ENCODE data around the gene MRPS22.
"Not testable (repeated sequence)": the region's sequence is repeated elsewhere in the genome, so short reads cannot be mapped to it uniquely, and the experiment has no call there.

Gene MRPS22

DNA sequence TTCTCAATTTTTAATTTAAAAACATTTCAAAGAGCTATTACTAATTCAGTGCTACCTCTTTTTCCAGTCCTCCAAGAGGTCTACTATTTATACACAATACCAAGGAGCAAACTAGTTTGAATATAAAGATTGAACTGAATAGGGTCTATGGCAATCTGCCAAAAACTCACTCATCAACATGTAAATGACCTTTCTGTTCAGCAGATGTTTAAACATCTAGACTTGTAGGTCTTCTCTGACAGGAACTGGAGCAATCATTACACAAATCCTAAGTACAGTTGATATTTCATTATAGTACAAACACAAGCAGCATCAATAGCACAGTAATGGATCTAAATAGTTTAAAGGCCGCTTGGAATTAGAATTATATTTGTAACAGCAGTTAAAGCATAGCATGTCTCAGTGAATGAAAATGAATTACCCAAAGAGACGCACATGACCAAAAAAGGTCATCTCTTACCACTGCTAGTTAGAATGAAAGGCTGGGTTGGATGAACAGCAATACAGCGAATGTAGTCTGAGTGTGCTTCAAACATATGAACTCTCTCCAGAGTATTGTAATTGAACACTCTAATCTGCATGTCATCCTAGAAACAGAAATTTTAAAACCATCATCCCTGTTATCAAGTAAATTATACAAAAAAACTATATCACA, 34.9 kb downstream of the MRPS22 start:
- H3K9me3 ChIP-seq (ENCODE audit: low read length): no peaks in the 10 kb centered on the region
- H3K27me3 ChIP-seq (ENCODE audit: control insufficient read depth in 1 of 2, insufficient read depth in 2 of 2, low read length in 2 of 2): no peaks in the 10 kb centered on the region
- H3K4me3 ChIP-seq (ENCODE audit: low read depth in 1 of 2, low read length in 2 of 2): no peak overlapping the region
- H3K27ac ChIP-seq (ENCODE audit: low read depth, low read length): no peak overlapping the region
- peaks cover 57% of the 10 kb centered on the region for H3K36me3 ChIP-seq (ENCODE audit: insufficient read depth, low read length)
- no peaks in the 10 kb centered on the region for H3K4me1 ChIP-seq (ENCODE audit: insufficient read depth, low read length)
- no peak overlapping the region for H3K9ac ChIP-seq (ENCODE audit: low read length)

DNA sequence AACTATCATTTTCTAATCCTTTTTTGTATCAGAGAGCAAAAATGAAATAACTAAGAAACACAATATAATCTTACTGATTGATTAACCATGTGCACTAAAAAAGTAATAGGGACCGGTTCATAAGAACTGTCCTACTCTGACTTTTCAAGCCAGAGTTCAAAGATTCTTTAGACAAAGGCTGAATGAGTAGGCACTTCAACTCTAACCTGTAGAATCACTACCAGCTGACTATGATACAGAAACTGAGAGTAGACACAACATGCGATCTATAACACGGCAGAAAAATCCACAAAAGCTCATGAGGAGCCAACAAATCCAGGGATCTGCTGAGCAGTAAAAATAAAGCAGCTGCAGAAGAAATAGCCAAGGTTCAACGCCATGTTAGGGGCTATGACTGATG, 36.8 kb downstream of the MRPS22 start:
- Histone ChIP-seq H3K4me3 (ENCODE audit: low read depth in 1 of 2, low read length in 2 of 2) (no peak overlapping the region), H3K36me3 (ENCODE audit: insufficient read depth, low read length) (peaks cover 40% of the 10 kb centered on the region), H3K9me3 (ENCODE audit: low read length) (no peaks in the 10 kb centered on the region), H3K9ac (ENCODE audit: low read length) (no peak overlapping the region), H3K27ac (ENCODE audit: low read depth, low read length) (no peak overlapping the region), H3K27me3 (ENCODE audit: control insufficient read depth in 1 of 2, insufficient read depth in 2 of 2, low read length in 2 of 2) (no peaks in the 10 kb centered on the region), H3K4me1 (ENCODE audit: insufficient read depth, low read length) (peaks cover 7% of the 10 kb centered on the region)

DNA sequence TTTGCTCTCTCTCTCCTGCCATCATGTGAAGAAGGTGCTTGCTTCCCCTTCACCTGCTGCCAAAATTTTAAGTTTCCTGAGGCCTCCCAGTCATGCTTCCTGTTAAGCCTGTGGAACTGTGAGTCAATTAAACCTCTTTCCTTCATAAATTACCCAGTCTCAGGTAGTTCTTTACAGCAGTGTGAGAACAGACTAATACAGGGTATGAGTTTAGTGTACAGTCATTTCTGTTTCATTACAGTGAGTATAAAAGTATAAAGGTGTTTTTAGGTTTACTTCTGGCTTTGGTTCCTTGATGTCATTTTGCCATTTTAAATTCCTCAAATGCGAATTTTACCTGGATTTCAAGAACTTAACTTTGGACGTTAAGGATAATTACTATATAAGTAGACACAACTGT, 38.5 kb downstream of the MRPS22 start:
- not testable (repeated sequence) for H3K9ac ChIP-seq (ENCODE audit: low read length); H3K9me3 ChIP-seq (ENCODE audit: low read length); H3K4me3 ChIP-seq (ENCODE audit: low read depth in 1 of 2, low read length in 2 of 2); H3K27ac ChIP-seq (ENCODE audit: low read depth, low read length); H3K27me3 ChIP-seq (ENCODE audit: control insufficient read depth in 1 of 2, insufficient read depth in 2 of 2, low read length in 2 of 2)
- Histone ChIP-seq H3K36me3 (ENCODE audit: insufficient read depth, low read length) (peaks cover 36% of the 10 kb centered on the region), H3K4me1 (ENCODE audit: insufficient read depth, low read length) (peaks cover 15% of the 10 kb centered on the region)

DNA sequence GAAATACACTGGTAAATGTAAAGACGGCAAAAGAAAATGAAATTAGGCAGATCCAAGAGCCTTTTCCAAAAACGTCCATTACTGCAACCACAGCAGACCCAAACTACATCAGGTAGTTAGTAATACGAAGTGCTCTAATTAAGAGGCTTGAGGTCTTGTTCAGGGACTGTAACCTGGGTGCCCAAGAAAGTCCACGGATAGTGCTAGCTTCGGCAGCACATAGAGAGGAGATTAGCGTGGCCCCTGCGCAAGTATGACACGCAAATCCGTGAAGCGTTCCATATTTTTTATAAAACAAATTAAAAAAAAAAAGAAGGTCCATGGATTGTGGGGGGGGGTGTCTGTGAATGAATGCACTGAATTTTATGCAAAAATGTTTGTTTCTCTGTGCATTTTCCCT, 44.3 kb downstream of the MRPS22 start:
- Histone ChIP-seq H3K27me3 (ENCODE audit: control insufficient read depth in 1 of 2, insufficient read depth in 2 of 2, low read length in 2 of 2) (no peaks in the 10 kb centered on the region), H3K27ac (ENCODE audit: low read depth, low read length) (no peak overlapping the region), H3K4me1 (ENCODE audit: insufficient read depth, low read length) (peaks cover 38% of the 10 kb centered on the region), H3K36me3 (ENCODE audit: insufficient read depth, low read length) (no peaks in the 10 kb centered on the region), H3K9me3 (ENCODE audit: low read length) (no peaks in the 10 kb centered on the region), H3K4me3 (ENCODE audit: low read depth in 1 of 2, low read length in 2 of 2) (no peak overlapping the region), H3K9ac (ENCODE audit: low read length) (no peak overlapping the region)

GRCh38 chr3:139388821-139389551, 45.2 kb downstream of the MRPS22 start:
- Histone ChIP-seq H3K9me3 (ENCODE audit: low read length) (no peaks in the 10 kb centered on the region), H3K9ac (ENCODE audit: low read length) (peak overlapping the region; percentile 96), H3K4me3 (ENCODE audit: low read depth in 1 of 2, low read length in 2 of 2) (peak overlapping the region; percentile 81 to 87), H3K36me3 (ENCODE audit: insufficient read depth, low read length) (no peaks in the 10 kb centered on the region), H3K27ac (ENCODE audit: low read depth, low read length) (peak overlapping the region; percentile 89), H3K4me1 (ENCODE audit: insufficient read depth, low read length) (peaks cover 37% of the 10 kb centered on the region), H3K27me3 (ENCODE audit: control insufficient read depth in 1 of 2, insufficient read depth in 2 of 2, low read length in 2 of 2) (no peaks in the 10 kb centered on the region)

- Histone ChIP-seq H3K36me3 (ENCODE audit: insufficient read depth, low read length) (no peaks in the 10 kb centered on the region), H3K4me3 (ENCODE audit: low read depth in 1 of 2, low read length in 2 of 2) (peak within 1 kb of the TSS; percentile 81 to 87), H3K27me3 (ENCODE audit: control insufficient read depth in 1 of 2, insufficient read depth in 2 of 2, low read length in 2 of 2) (no peaks in the 10 kb centered on the region), H3K9ac (ENCODE audit: low read length) (peak within 1 kb of the TSS; percentile 96), H3K4me1 (ENCODE audit: insufficient read depth, low read length) (peaks cover 31% of the 10 kb centered on the region), H3K9me3 (ENCODE audit: low read length) (no peaks in the 10 kb centered on the region), H3K27ac (ENCODE audit: low read depth, low read length) (peak within 1 kb of the TSS; percentile 89)
Observed at GRCh38 chr3:139389552-139390368, 45.9 kb downstream of the MRPS22 start, which contains the start of gene COPB2. Gene COPB2, minus strand, starts transcription at chr3:139389647. Its CDS starts 97 bp downstream, at chr3:139389550.

DNA sequence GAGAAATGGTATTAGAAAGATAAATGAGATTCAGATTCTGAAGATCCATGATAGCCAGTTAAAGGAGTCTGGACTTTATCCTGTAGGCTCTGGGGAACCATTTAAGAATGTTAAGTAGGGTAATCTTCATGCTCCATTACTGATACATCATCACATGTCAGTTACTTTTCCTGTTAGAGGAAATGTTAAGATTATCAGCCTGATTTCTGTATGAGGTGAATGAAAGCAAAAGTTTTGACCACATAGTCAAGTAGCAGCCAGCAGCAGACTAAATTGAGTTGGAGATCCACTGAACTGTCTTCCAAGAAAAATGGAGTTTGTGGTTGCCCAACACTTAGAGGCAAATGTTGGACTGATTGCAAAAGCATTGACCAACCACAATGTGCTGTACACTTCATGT, 50.3 kb downstream of the MRPS22 start:
- no peaks in the 10 kb centered on the region for H3K36me3 ChIP-seq (ENCODE audit: insufficient read depth, low read length)
- H3K4me1 ChIP-seq (ENCODE audit: insufficient read depth, low read length): peaks cover 15% of the 10 kb centered on the region
- no peak overlapping the region for H3K9ac ChIP-seq (ENCODE audit: low read length)
- H3K27me3 ChIP-seq (ENCODE audit: control insufficient read depth in 1 of 2, insufficient read depth in 2 of 2, low read length in 2 of 2): no peaks in the 10 kb centered on the region
- H3K9me3 ChIP-seq (ENCODE audit: low read length): no peaks in the 10 kb centered on the region
- H3K27ac ChIP-seq (ENCODE audit: low read depth, low read length): no peak overlapping the region
- H3K4me3 ChIP-seq (ENCODE audit: low read depth in 1 of 2, low read length in 2 of 2): no peak overlapping the region

- Histone ChIP-seq H3K36me3 (ENCODE audit: insufficient read depth, low read length) (no peaks in the 10 kb centered on the region), H3K27ac (ENCODE audit: low read depth, low read length) (no peak overlapping the region), H3K27me3 (ENCODE audit: control insufficient read depth in 1 of 2, insufficient read depth in 2 of 2, low read length in 2 of 2) (no peaks in the 10 kb centered on the region), H3K4me1 (ENCODE audit: insufficient read depth, low read length) (no peaks in the 10 kb centered on the region), H3K4me3 (ENCODE audit: low read depth in 1 of 2, low read length in 2 of 2) (no peak overlapping the region), H3K9ac (ENCODE audit: low read length) (no peak overlapping the region), H3K9me3 (ENCODE audit: low read length) (no peaks in the 10 kb centered on the region)
Observed at GRCh38 chr3:139396707-139397106, 52.9 kb downstream of the MRPS22 start.

DNA sequence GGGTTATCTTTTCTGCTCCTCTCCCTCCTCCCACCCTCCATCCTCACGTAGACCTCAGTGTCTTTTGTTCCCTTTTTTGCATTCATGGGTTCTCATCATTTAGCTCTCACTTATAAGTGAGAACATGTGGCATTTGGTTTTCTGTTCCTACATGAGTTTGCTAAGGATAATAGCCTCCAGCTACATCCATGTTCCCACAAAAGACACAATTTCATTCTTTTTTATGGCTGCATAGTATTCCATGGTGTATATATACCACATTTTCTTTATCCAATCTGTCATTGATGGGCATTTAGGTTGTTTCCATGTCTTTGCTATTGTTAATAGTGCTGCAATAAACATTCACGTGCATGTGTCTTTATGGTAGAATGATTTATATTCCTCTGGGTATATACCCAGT, 57.3 kb downstream of the MRPS22 start:
- not testable (repeated sequence) for H3K4me1 ChIP-seq (ENCODE audit: insufficient read depth, low read length); H3K36me3 ChIP-seq (ENCODE audit: insufficient read depth, low read length); H3K9me3 ChIP-seq (ENCODE audit: low read length); H3K9ac ChIP-seq (ENCODE audit: low read length); H3K4me3 ChIP-seq (ENCODE audit: low read depth in 1 of 2, low read length in 2 of 2); H3K27me3 ChIP-seq (ENCODE audit: control insufficient read depth in 1 of 2, insufficient read depth in 2 of 2, low read length in 2 of 2); H3K27ac ChIP-seq (ENCODE audit: low read depth, low read length)

All from muscle layer of colon (tissue), 2 donors.